ENCODE results near the gene PLXNA2. TPM values are rescaled to one million over a fixed set of nuclear protein-coding genes. Genes with fewer than 3 reads are reported as not detected.

The PLXNA2 gene
- total RNA-seq, 1 donor from 2014 or later = 9.0 TPM

GRCh38 chr1:208183977-208184911 is 59.9 kb downstream of the PLXNA2 start:
- peak; percentile 99 for DNase-seq (ENCODE audit: low read depth)
- FAIRE-seq = peak; percentile 93
- no peak for TF ChIP-seq CTCF (IDR thresholded peaks at IDR 0.05; ENCODE audit: insufficient read depth, low read length, severe bottlenecking)
- Histone ChIP-seq H3K4me3 (ENCODE audit: low read depth, low read length) (no peak overlapping the region), H3K36me3 (ENCODE audit: control insufficient read depth, insufficient read depth, low read length) (peaks cover 7% of the 10 kb centered on the region), H3K27me3 (ENCODE audit: control insufficient read depth, insufficient read depth, low read length) (no peaks in the 10 kb centered on the region)

- DNase-seq (ENCODE audit: low read depth) (no peak), FAIRE-seq (no peak)
- TF ChIP-seq CTCF (IDR thresholded peaks at IDR 0.05; ENCODE audit: insufficient read depth, low read length, severe bottlenecking) = no peak
- no peaks in the 10 kb centered on the region for H3K27me3 ChIP-seq (ENCODE audit: control insufficient read depth, insufficient read depth, low read length)
- H3K36me3 ChIP-seq (ENCODE audit: control insufficient read depth, insufficient read depth, low read length) = peaks cover 5% of the 10 kb centered on the region
- no peak overlapping the region for H3K4me3 ChIP-seq (ENCODE audit: low read depth, low read length)
These were observed 61.1 kb downstream of the PLXNA2 start for GRCh38 chr1:208182880-208183645.

- no peaks in the 10 kb centered on the region for H3K27me3 ChIP-seq (ENCODE audit: control insufficient read depth, insufficient read depth, low read length)
These were observed 62.8 kb downstream of the PLXNA2 start for GRCh38 chr1:208181364-208181763.

GRCh38 chr1:208180421-208180820 is 63.8 kb downstream of the PLXNA2 start:
- TF ChIP-seq CTCF (IDR thresholded peaks at IDR 0.05; ENCODE audit: insufficient read depth, low read length, severe bottlenecking) = no peak
- DNase-seq (ENCODE audit: low read depth) (no peak), FAIRE-seq (no peak)
- Histone ChIP-seq H3K27me3 (ENCODE audit: control insufficient read depth, insufficient read depth, low read length) (no peaks in the 10 kb centered on the region), H3K4me3 (ENCODE audit: low read depth, low read length) (no peak overlapping the region), H3K36me3 (ENCODE audit: control insufficient read depth, insufficient read depth, low read length) (peaks cover 4% of the 10 kb centered on the region)

More at GRCh38 chr1:208181364-208181763, 62.8 kb downstream of the PLXNA2 start:
- no peak for TF ChIP-seq CTCF (IDR thresholded peaks at IDR 0.05; ENCODE audit: insufficient read depth, low read length, severe bottlenecking)
- Histone ChIP-seq H3K36me3 (ENCODE audit: control insufficient read depth, insufficient read depth, low read length) (peaks cover 5% of the 10 kb centered on the region), H3K4me3 (ENCODE audit: low read depth, low read length) (no peak overlapping the region)
- FAIRE-seq (no peak), DNase-seq (ENCODE audit: low read depth) (no peak)

GRCh38 chr1:208179961-208180409 is 64.2 kb downstream of the PLXNA2 start:
- Histone ChIP-seq H3K27me3 (ENCODE audit: control insufficient read depth, insufficient read depth, low read length) (no peaks in the 10 kb centered on the region), H3K4me3 (ENCODE audit: low read depth, low read length) (no peak overlapping the region), H3K36me3 (ENCODE audit: control insufficient read depth, insufficient read depth, low read length) (peaks cover 5% of the 10 kb centered on the region)
- DNase-seq (ENCODE audit: low read depth) = no peak
- TF ChIP-seq CTCF (IDR thresholded peaks at IDR 0.05; ENCODE audit: insufficient read depth, low read length, severe bottlenecking) = no peak
- FAIRE-seq = no peak

All from bronchial epithelial cell (primary cell).